LNCAP (cell line): ENCODE results near the gene RXFP4.

ENCODE experiments used
- TF ChIP-seq, protein P1 (sequence below): fragments of 450-650 bp; IDR thresholded peaks from 2 replicates; pipeline ENCODE4 v1.5.1; 2017; ENCODE audit warnings: mild to moderate bottlenecking

Gene RXFP4

GRCh38 chr1:155974208-155975115 is 33.0 kb downstream of the RXFP4 start:
- TF ChIP-seq, protein P1, sequence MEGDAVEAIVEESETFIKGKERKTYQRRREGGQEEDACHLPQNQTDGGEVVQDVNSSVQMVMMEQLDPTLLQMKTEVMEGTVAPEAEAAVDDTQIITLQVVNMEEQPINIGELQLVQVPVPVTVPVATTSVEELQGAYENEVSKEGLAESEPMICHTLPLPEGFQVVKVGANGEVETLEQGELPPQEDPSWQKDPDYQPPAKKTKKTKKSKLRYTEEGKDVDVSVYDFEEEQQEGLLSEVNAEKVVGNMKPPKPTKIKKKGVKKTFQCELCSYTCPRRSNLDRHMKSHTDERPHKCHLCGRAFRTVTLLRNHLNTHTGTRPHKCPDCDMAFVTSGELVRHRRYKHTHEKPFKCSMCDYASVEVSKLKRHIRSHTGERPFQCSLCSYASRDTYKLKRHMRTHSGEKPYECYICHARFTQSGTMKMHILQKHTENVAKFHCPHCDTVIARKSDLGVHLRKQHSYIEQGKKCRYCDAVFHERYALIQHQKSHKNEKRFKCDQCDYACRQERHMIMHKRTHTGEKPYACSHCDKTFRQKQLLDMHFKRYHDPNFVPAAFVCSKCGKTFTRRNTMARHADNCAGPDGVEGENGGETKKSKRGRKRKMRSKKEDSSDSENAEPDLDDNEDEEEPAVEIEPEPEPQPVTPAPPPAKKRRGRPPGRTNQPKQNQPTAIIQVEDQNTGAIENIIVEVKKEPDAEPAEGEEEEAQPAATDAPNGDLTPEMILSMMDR: no peak

DNA sequence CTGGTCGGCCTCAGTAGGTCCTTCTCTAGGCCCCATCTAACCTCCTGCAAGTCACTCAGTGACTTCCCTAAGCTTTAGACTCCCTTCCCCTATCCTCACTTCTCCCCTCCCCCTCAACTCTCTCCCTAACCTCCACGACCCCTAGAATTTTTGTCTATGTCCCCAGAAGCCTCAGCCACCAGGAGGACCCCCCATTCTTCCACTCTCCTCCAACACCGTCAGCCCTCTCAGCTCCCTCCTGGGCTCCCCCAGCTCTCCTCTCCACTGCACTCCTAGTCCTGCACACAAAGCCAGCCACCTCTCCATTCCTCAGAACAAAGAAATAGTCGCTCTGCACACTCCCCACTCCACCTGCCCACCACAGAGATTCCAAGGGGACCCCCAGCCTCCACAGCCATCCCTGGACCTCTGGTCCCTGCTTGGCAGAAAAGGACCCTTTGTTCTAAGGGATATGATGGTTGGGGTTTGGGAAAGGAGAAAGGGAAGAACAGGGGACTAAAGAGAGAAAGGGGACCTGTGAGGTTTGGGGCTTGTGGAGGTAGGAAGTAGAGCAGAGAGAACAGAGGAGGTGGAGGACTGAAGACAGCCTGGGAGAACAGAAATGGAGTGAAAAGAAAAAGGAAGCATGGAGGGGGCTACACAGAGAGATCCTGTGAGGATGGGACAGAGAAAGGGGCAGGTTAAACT is 34.1 kb downstream of the RXFP4 start:
- TF ChIP-seq, protein P1: no peak

GRCh38 chr1:155976062-155976912 is 34.8 kb downstream of the RXFP4 start:
- TF ChIP-seq, protein P1: no peak

- TF ChIP-seq, protein P1: no peak
These were observed 35.7 kb downstream of the RXFP4 start for GRCh38 chr1:155976913-155977689.

DNA sequence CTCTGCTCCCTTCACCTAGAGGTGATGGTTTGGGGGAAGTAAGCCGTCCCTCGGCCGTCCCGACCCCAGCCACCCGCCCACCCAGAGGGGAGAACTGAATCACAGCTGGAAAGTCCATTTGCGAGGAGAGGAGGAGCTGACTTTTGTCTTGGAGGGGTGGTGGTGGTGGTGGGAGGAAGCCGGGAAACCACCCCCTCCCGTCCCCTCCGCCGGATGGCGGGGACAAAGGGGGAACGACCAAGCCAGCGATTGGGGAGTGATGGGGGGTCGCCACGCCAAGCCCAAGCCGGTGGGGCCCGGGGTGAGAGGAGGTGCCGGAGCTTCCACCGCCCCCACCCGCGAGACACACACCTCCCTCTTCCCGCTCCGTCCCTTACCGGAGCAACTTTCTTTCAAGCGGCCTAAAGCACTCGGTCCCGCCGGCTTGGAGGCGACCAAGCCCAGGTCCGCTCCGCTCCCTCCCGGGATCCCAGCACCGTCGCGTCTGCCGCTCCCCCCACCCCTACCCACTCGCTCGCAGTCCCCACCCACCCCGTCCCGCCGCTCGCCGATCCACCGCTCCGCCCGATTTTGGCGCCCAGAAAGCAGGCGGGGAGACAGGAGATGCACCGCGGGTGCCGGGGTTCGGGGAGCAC is 36.4 kb downstream of the RXFP4 start:
- TF ChIP-seq, protein P1: no peak

DNA sequence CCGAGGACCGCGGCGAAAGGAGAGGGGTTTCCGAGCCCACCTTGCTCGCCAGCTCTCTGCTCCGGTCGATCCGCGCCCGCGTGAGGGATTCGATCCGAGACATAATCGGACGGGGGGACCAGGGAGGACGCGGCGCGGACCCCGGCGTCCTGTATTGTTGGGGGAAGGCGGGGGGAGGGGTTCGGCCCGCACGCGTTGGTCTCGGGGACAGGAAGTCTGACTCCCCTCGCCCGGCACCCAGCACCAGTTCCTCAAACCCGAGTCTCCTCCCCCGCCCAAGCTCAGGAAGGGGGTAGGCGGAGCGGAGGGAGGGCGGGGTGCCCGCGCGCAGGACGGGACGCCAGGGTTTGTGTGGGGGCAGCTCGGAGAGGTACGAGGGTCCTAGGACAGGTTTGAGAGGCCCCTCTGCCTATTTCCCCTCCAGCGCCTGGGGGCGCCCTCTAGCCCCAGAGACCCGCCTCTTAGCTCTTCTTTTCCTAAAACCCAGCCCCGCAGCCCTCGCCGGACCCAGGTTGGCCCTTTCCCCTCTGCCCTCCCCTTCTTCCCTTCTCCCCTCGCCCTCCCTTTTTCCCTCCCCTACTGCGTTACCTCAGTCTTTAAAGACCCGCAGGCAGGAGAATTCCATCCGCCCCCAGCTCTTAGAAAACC is 37.0 kb downstream of the RXFP4 start, which contains the start of gene ARHGEF2:
ARHGEF2 (minus strand) TSS at position 223 of the 648 bp plus-strand sequence; CDS start at position 103, 120 bp downstream.
- TF ChIP-seq, protein P1: no peak; the same call in 1 of the 2 replicates
